Spleen (tissue), 7 donors: Measurements from ENCODE around the gene FAT1.

Experiments used
- CTCF ChIP-seq, 11 experiments: fragments of 200-600 bp in 7 of 11; fragments of 450-650 bp in 4 of 11; sonication (generic) in 4 of 11; IDR thresholded peaks in 8 of 11; conservative IDR thresholded peaks in 3 of 11; 1 replicate in 7 of 11; 2 replicates in 4 of 11; pipeline versions ENCODE4 v1.4.0 to v1.8.0; 2016 to 2021; ENCODE audit warnings: antibody characterized with exemption in 11 of 11, inconsistent platforms in 4 of 11, mild to moderate bottlenecking in 1 of 11
- POLR2AphosphoS5 ChIP-seq, 3 donors: sonication (generic); formaldehyde crosslinking; IDR thresholded peaks; one replicate each; pipeline ENCODE4 v1.5.1; 2017; ENCODE audit warnings: antibody characterized with exemption in 3 of 3
- donor health status: DM: no; HTN: no; CAD: no; lungs with moderate emphysema.
- donor health status: DM: no; HTN: no; CAD: no.
- donor health status: DM: no; HTN: no; CAD: no.

- TF ChIP-seq CTCF (IDR thresholded peaks at IDR 0.05 in 8 of 11, conservative IDR thresholded peaks at IDR 0.05 in 3 of 11) (no peak), POLR2AphosphoS5 (IDR thresholded peaks at IDR 0.05) (no peak)
Observed at GRCh38 chr4:186771624-186772023, 48.0 kb upstream of the FAT1 start.
